ENCODE results near the gene PGLYRP2.

PGLYRP2 gene

GRCh38 chr19:15424692-15425272 lies 54.5 kb downstream of the PGLYRP2 start:
- no peak for DNase-seq (ENCODE audit: low read depth in 2 of 2)

GRCh38 chr19:15424121-15424520 lies 55.2 kb downstream of the PGLYRP2 start:
- DNase-seq (ENCODE audit: low read depth in 2 of 2) = no peak

DNA sequence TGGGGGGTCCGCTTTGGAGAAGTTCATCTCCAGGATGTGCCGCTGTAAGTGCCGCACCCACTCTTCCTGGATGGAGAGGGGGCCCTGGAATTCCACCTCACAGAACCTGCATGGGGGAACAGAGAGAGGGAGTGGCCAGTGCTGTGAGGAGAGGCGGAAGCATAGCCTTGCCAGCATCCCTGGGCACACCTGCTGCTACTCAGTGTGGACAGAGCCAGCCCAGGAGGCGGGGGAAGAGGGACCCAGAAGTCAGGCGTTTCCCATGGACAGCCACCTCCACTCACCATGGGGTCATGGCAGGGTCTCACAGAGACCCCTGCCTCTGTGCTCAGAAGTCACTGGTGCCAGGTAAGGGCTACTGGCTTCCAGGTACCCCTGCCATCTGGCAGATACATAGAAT lies 56.2 kb downstream of the PGLYRP2 start:
- no peak for DNase-seq (ENCODE audit: low read depth in 2 of 2)

GRCh38 chr19:15422296-15423075 lies 56.8 kb downstream of the PGLYRP2 start:
- DNase-seq (ENCODE audit: low read depth in 2 of 2) = no peak

DNA sequence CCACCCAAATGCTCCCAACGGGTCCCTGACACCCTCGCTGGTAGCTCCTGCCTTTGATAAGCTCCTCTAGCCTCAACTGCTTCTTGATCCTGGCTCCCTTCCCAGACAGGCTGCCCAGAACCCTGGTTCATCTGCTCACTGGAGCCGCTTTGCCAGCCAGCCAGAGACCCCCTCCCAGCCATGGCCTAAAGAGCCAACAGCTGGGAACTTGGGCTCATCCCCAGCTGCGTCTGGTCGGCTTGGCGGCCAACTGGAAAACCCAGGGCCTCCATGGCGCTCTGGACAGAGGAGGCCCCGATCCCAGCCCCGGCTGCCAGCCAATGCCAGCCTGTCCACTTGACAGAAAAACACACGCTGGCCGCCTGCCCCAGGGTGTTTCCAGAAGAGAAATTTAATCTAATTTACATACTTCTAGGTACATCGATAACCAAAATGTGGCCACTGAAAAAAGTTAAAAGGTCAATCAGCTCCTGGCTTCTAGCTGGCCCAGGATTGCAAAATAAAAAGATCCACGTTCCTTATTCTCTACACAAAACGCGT lies 57.5 kb downstream of the PGLYRP2 start:
- DNase-seq (ENCODE audit: low read depth in 2 of 2) = no peak

DNA sequence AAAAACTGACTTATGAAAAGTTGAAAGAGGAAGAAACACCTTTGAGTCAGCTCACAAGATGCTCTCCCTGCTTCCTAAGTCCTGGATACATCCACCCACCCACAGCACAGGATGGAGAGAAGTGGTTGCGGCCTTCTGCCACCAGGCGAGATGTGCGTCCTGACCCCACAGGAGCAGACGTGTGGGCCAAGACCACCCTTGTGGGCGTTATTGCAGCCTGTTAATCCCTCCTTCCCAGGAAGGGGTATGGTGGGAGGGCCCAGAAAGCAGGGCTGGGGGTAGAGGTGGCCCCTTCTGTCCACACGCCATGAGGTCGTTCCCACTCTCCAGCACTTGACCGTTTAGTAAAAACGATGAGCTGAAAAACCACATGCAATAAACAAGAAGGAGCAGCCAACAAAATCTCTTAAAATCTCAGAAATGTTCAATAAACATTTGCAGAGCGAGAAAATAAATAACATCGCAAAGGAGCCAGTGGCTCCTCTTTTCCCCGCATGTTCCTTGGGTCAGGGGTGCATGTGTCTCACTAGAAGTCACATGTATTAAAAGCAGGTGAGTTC lies 58.1 kb downstream of the PGLYRP2 start:
- DNase-seq (ENCODE audit: low read depth in 2 of 2) = no peak

GRCh38 chr19:15419413-15420025 lies 59.8 kb downstream of the PGLYRP2 start:
- DNase-seq (ENCODE audit: low read depth in 2 of 2) = no peak
